Gastroesophageal sphincter (tissue), 4 donors: ENCODE results near the gene RBM46. TPM values are rescaled to one million over a fixed set of nuclear protein-coding genes. Genes with fewer than 3 reads are reported as not detected.
"Not testable (repeated sequence)": the region's sequence is repeated elsewhere in the genome, so short reads cannot be mapped to it uniquely, and the experiment has no call there.

Experiments
- ATAC-seq: fragments of 150-250 bp; one replicate; pipeline ENCODE4 v1.9.1; 2016; ENCODE audit warnings: mild to moderate bottlenecking, moderate library complexity
- H3K27ac ChIP-seq, 4 donors: fragments of 200-600 bp; sonication (generic) in 3 of 4; 1 replicate in 3 of 4; 2 replicates in 1 of 4; pipeline ENCODE4 v1.5.1; 2016 to 2019
- H3K27me3 ChIP-seq: fragments of 200-600 bp; sonication (generic); one replicate; pipeline ENCODE4 v1.5.1; 2019
- H3K36me3 ChIP-seq, 2 donors: fragments of 200-600 bp; sonication (generic); one replicate each; pipeline ENCODE4 v1.5.1; 2019; ENCODE audit warnings: control low read depth in 1 of 2
- H3K4me1 ChIP-seq, 3 donors: fragments of 200-600 bp; sonication (generic); 1 replicate in 2 of 3; 2 replicates in 1 of 3; pipeline ENCODE4 v1.5.1; 2016 to 2019; ENCODE audit warnings: control low read depth in 2 of 3
- H3K4me3 ChIP-seq, 2 donors: fragments of 200-600 bp; sonication (generic); one replicate each; pipeline ENCODE4 v1.5.1; 2019; ENCODE audit warnings: mild to moderate bottlenecking in 1 of 2, moderate library complexity in 1 of 2
- H3K9me3 ChIP-seq, 3 donors: fragments of 200-600 bp; sonication (generic); one replicate each; pipeline ENCODE4 v1.5.1; 2017 to 2019; ENCODE audit warnings: control low read depth in 2 of 3
- EP300 ChIP-seq: sonication (generic); formaldehyde crosslinking; IDR thresholded peaks from one replicate; pipeline ENCODE4 v1.6.1; 2017; ENCODE audit warnings: antibody characterized with exemption, mild to moderate bottlenecking
- POLR2A ChIP-seq, 2 donors: fragments of 450-650 bp; IDR thresholded peaks; one replicate each; pipeline ENCODE4 v1.6.1; 2017; ENCODE audit warnings: antibody characterized with exemption in 2 of 2, mild to moderate bottlenecking in 2 of 2, moderate library complexity in 1 of 2
- POLR2AphosphoS5 ChIP-seq: sonication (generic); formaldehyde crosslinking; IDR thresholded peaks from one replicate; pipeline ENCODE4 v1.6.1; 2017; ENCODE audit warnings: antibody characterized with exemption
- WGBS, 2 donors: methylation state at CpG; one replicate each; pipeline ENCODE4 v1.1.5; 2018; ENCODE audit warnings: low coverage in 1 of 2; 5-methylcytosine and 5-hydroxymethylcytosine counted together
- small RNA-seq, 4 donors: library from RNA; depleted of rRNA; stranded (forward); fragments of <200 nt; gene quantifications; one replicate each; pipeline ENCODE3, GENCODE V24; 2016
- total RNA-seq, 4 donors: library from RNA; depleted of rRNA; stranded (reverse); fragments of >200 nt; gene quantifications; one replicate each; pipeline ENCODE4 v1.1.0, GENCODE V29; 2016
- TF ChIP-seq, protein P1 (sequence below), 4 experiments: fragments of 200-600 bp in 2 of 4; fragments of 450-650 bp in 2 of 4; sonication (generic) in 1 of 4; IDR thresholded peaks; one replicate each; pipeline ENCODE4 v1.5.1; 2017 to 2019; ENCODE audit warnings: antibody characterized with exemption in 4 of 4, mild to moderate bottlenecking in 2 of 4, moderate library complexity in 2 of 4

The RBM46 gene
- total RNA-seq, 4 donors from 2014 or later: 0.08 TPM; not detected in 3

DNA sequence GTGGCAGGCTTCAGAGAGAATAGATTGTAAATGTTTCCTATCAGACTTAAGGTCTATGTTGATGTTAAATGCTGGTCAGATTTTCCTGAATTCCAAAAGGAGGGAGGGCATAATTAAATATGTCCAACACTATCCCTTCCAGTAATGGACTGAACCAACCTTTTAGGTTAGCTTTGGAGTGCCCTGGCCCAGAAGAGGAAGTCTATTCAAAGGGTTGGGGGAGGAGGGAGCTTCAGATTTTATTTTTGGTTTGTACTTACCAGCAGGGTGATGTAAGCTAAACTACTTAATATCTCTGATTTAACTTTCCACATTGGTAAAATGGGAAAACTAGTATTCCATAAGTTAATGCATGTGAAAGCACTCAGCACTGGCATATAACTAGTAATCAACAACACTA lies 91.1 kb downstream of the RBM46 start:
- no peak for ATAC-seq
- H3K4me3 ChIP-seq: no peak overlapping the region
- H3K9me3 ChIP-seq: peaks cover 0 to 10% (median 0%) of the 10 kb centered on the region in 3 donors
- TF ChIP-seq POLR2A (IDR thresholded peaks at IDR 0.05) (no peak), POLR2AphosphoS5 (no peak), EP300 (no peak)
- TF ChIP-seq, protein P1, sequence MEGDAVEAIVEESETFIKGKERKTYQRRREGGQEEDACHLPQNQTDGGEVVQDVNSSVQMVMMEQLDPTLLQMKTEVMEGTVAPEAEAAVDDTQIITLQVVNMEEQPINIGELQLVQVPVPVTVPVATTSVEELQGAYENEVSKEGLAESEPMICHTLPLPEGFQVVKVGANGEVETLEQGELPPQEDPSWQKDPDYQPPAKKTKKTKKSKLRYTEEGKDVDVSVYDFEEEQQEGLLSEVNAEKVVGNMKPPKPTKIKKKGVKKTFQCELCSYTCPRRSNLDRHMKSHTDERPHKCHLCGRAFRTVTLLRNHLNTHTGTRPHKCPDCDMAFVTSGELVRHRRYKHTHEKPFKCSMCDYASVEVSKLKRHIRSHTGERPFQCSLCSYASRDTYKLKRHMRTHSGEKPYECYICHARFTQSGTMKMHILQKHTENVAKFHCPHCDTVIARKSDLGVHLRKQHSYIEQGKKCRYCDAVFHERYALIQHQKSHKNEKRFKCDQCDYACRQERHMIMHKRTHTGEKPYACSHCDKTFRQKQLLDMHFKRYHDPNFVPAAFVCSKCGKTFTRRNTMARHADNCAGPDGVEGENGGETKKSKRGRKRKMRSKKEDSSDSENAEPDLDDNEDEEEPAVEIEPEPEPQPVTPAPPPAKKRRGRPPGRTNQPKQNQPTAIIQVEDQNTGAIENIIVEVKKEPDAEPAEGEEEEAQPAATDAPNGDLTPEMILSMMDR (IDR thresholded peaks at IDR 0.05): no peak
- no peak overlapping the region for H3K27ac ChIP-seq
- no peaks in the 10 kb centered on the region for H3K4me1 ChIP-seq
- H3K27me3 ChIP-seq: no peaks in the 10 kb centered on the region
- no peaks in the 10 kb centered on the region for H3K36me3 ChIP-seq

DNA sequence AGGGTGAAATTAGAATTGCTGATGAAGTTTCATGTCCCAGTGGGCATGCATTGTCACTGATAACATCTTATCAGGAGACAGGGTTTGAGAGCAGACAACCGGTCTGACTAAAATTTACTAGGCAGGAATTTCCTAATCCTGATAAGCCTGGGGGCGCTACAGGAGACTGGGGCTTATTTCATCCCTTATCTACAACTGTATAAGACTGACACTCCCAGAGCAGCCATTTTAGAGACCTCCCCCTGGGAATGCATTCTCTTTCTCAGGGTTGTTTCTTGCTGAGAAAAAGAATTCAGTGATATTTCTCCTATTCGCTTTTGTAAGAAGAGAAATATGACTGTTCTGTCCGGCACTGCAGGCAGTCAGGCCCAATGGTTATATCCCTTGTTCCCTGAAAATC lies 93.0 kb downstream of the RBM46 start:
- not testable (repeated sequence) for ATAC-seq, H3K27me3 ChIP-seq, H3K9me3 ChIP-seq, H3K4me1 ChIP-seq, H3K27ac ChIP-seq, H3K4me3 ChIP-seq, H3K36me3 ChIP-seq
- 67 to 77% methylated on average over 1 to 3 of the region's 4 CpGs for WGBS, 2 donors

DNA sequence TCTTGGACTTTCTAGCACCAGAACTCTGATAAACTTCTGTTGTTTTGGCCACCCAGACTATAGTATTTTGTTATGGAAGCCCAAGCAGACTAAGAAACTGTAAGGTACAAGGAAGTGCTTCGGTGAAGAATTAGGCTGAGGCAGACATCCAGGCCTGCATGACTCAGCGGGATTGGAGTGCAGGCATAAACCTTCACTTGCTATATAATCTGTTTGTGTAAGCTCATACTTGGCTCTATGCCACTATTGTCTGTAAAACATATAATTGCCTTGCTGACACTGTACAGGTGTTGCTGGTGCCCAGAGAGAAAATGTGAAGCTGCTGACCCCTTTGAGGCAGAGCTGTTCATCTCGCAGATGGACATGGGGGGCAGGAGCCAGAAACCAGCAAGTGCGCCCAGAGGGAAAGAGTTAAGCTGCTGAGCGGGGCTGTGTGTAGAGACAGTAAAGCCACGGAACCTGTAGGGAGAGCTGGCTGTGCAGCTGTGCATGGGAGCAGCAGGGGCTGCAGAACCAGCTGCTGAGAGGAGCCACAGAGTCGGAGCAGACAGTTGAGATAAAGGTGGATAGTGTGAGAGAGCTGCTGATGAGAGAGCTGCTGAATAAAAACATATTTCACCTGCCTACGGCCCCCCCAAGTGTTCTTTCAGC lies 96.2 kb downstream of the RBM46 start:
- Histone ChIP-seq H3K36me3 (no peaks in the 10 kb centered on the region), H3K27ac (no peak overlapping the region), H3K4me3 (no peak overlapping the region), H3K4me1 (no peaks in the 10 kb centered on the region), H3K9me3 (peaks cover 0 to 17% (median 0%) of the 10 kb centered on the region in 3 donors), H3K27me3 (no peaks in the 10 kb centered on the region)
- 23 to 32% methylated on average over 4 to 5 of the region's 8 CpGs for WGBS, 2 donors
- TF ChIP-seq, protein P1 (IDR thresholded peaks at IDR 0.05): no peak
- TF ChIP-seq POLR2A (IDR thresholded peaks at IDR 0.05): no peak
- TF ChIP-seq EP300: no peak
- no peak for TF ChIP-seq POLR2AphosphoS5
- ATAC-seq: no peak

Small RNA genes lying within 50 kb of the gene (small RNA-seq; reads per million reads assigned to genes)
- gene RNU2-44P: 0 to 0.27 (median 0) reads per million in 4 donors
- 0 reads per million in 4 donors for gene RNU2-66P

Other genes with a start within 250 kb of the RBM46 start
- 10 to 100 TPM; 41.4 to 54.0 (median 45.7) TPM for gene PLRG1, start 230.9 kb upstream of the RBM46 start, total RNA-seq
- gene FGB, start 218.3 kb upstream of the RBM46 start, total RNA-seq: 1 to 10 TPM in 1 of 4 donors, not detected in 3; 1.7 TPM
- under 1 TPM in 1 of 4 donors, not detected in 3; 0.12 TPM for gene FGA, start 190.5 kb upstream of the RBM46 start, total RNA-seq
- not detected for gene FGG, start 168.6 kb upstream of the RBM46 start, total RNA-seq
- gene LRAT, start 37.3 kb upstream of the RBM46 start, total RNA-seq: under 1 TPM in 2 of 4 donors, not detected in 2; 0.30 to 0.40 TPM